Upper lobe of left lung (tissue), 6 donors: ENCODE results near the gene KCTD1. TPM values are rescaled to one million over a fixed set of nuclear protein-coding genes. Genes with fewer than 3 reads are reported as not detected.

Experiments
- ATAC-seq, 2 donors: fragments of 200-7000 bp; cut with Tn5 transposase; one replicate each; pipeline ENCODE4 v1.9.1; 2022; ENCODE audit warnings: mild to moderate bottlenecking in 2 of 2, moderate library complexity in 2 of 2; ENCODE audit not compliant: low FRiP score in 2 of 2
- DNase-seq, 2 donors: peaks; one replicate each; pipeline ENCODE4 v3.0.0-alpha.2; 2019 to 2020
- H3K27ac ChIP-seq, 4 donors: fragments of 200-600 bp; sonication (generic); one replicate each; pipeline ENCODE4 v1.5.1; 2016 to 2019
- H3K27me3 ChIP-seq, 4 donors: fragments of 200-600 bp; sonication (generic); one replicate each; pipeline ENCODE4 v1.5.1; 2017 to 2019
- H3K36me3 ChIP-seq, 4 donors: fragments of 200-600 bp; sonication (generic); one replicate each; pipeline ENCODE4 v1.5.1; 2016 to 2019
- H3K4me1 ChIP-seq, 4 donors: fragments of 200-600 bp; sonication (generic); one replicate each; pipeline ENCODE4 v1.5.1; 2018 to 2019
- H3K4me3 ChIP-seq, 4 donors: fragments of 200-600 bp; sonication (generic); one replicate each; pipeline ENCODE4 v1.5.1; 2017 to 2019; ENCODE audit warnings: mild to moderate bottlenecking in 2 of 4, moderate library complexity in 1 of 4
- H3K9me3 ChIP-seq, 4 donors: fragments of 200-600 bp; sonication (generic); one replicate each; pipeline ENCODE4 v1.5.1; 2018 to 2019
- CTCF ChIP-seq, 6 experiments: fragments of 450-650 bp in 4 of 6; fragments of 200-600 bp in 2 of 6; sonication (generic) in 2 of 6; IDR thresholded peaks; one replicate each; pipeline ENCODE4 v1.5.1; 2016 to 2019; ENCODE audit warnings: antibody characterized with exemption in 6 of 6
- EP300 ChIP-seq, 4 donors: sonication (generic); formaldehyde crosslinking; IDR thresholded peaks; one replicate each; pipeline ENCODE4 v1.5.1; 2017; ENCODE audit warnings: antibody characterized with exemption in 4 of 4, control low read depth in 2 of 4
- POLR2A ChIP-seq, 4 donors: fragments of 450-650 bp; IDR thresholded peaks; one replicate each; pipeline ENCODE4 v1.5.1; 2016 to 2017; ENCODE audit warnings: antibody characterized with exemption in 4 of 4, mild to moderate bottlenecking in 2 of 4
- POLR2AphosphoS5 ChIP-seq, 2 donors: sonication (generic); formaldehyde crosslinking; IDR thresholded peaks; one replicate each; pipeline ENCODE4 v1.5.1; 2017; ENCODE audit warnings: antibody characterized with exemption in 2 of 2
- WGBS, 2 donors: methylation state at CpG; one replicate each; pipeline ENCODE4 v1.1.5; 2017 to 2018; 5-methylcytosine and 5-hydroxymethylcytosine counted together
- total RNA-seq, 6 donors: library from RNA; depleted of rRNA in 4 of 6; stranded (reverse); fragments of >200 nt in 4 of 6; gene quantifications; one replicate each; pipeline versions ENCODE4 v1.1.0 to v1.2.1, GENCODE V29; 2016 to 2021
- donor health status: DM: no; HTN: no; CAD: no; lungs with moderate emphysema.
- donor health status: DM: no; HTN: yes; CAD: no; lungs with severe emphysema.

Gene KCTD1
- total RNA-seq, 6 donors from 2014 or later = 5.8 to 22.3 (median 14.1) TPM

DNA sequence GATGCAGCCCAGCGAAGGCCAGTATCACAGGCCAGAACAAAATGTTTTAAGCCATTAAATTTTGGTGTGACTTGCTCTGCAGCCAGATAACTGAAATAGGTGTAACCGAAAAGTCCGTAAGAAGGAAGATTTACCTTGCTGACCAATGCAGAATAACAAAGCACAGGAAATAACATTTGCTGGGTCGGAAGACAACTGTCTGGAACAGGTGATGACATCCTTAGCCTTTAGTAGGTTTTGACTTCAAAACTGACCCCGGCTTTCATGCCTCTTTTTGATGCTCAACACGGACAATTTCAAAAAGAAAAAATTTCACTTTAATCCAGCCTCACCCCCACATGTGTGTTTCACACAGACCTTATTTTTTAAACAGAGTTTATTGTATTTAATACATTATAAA, 93.7 kb downstream of the KCTD1 start:
- 90 to 92% methylated on average over 6 of the region's 6 CpGs for WGBS, 2 donors
- no peak for DNase-seq
- Histone ChIP-seq H3K4me1 (peaks cover 0 to 4% (median 0%) of the 10 kb centered on the region in 4 donors), H3K27ac (no peak overlapping the region), H3K27me3 (no peaks in the 10 kb centered on the region), H3K36me3 (peaks cover 0 to 6% (median 3%) of the 10 kb centered on the region in 4 donors), H3K4me3 (no peak overlapping the region), H3K9me3 (no peaks in the 10 kb centered on the region)
- no peak for ATAC-seq
- no peak for TF ChIP-seq POLR2A (IDR thresholded peaks at IDR 0.05)
- TF ChIP-seq EP300 (IDR thresholded peaks at IDR 0.05) = no peak
- TF ChIP-seq CTCF (IDR thresholded peaks at IDR 0.05) = no peak
- TF ChIP-seq POLR2AphosphoS5 (IDR thresholded peaks at IDR 0.05) = no peak

- DNase-seq (no peak), ATAC-seq (no peak)
- no peak overlapping the region for H3K27ac ChIP-seq
- no peak for TF ChIP-seq EP300 (IDR thresholded peaks at IDR 0.05)
- TF ChIP-seq POLR2A (IDR thresholded peaks at IDR 0.05) = no peak
- no peak for TF ChIP-seq POLR2AphosphoS5 (IDR thresholded peaks at IDR 0.05)
- TF ChIP-seq CTCF (IDR thresholded peaks at IDR 0.05) = no peak
- WGBS, 2 donors = 90 to 100% methylated on average over 2 to 3 of the region's 3 CpGs
- H3K27me3 ChIP-seq = no peaks in the 10 kb centered on the region
- peaks cover 0 to 6% (median 3%) of the 10 kb centered on the region in 4 donors for H3K36me3 ChIP-seq
- no peak overlapping the region for H3K4me3 ChIP-seq
- H3K9me3 ChIP-seq = no peaks in the 10 kb centered on the region
- H3K4me1 ChIP-seq = peaks cover 0 to 4% (median 0%) of the 10 kb centered on the region in 4 donors
Observed at GRCh38 chr18:26454192-26454591, 94.2 kb downstream of the KCTD1 start.

- Histone ChIP-seq H3K4me1 (no peaks in the 10 kb centered on the region), H3K36me3 (peaks cover 0 to 6% (median 3%) of the 10 kb centered on the region in 4 donors), H3K4me3 (no peak overlapping the region), H3K9me3 (no peaks in the 10 kb centered on the region), H3K27ac (no peak overlapping the region), H3K27me3 (no peaks in the 10 kb centered on the region)
- ATAC-seq (no peak), DNase-seq (no peak)
- WGBS, 2 donors = 88 to 96% methylated on average over 4 of the region's 4 CpGs
- no peak for TF ChIP-seq POLR2AphosphoS5 (IDR thresholded peaks at IDR 0.05)
- TF ChIP-seq CTCF (IDR thresholded peaks at IDR 0.05) = no peak
- TF ChIP-seq POLR2A (IDR thresholded peaks at IDR 0.05) = no peak
- no peak for TF ChIP-seq EP300 (IDR thresholded peaks at IDR 0.05)
Observed at GRCh38 chr18:26453386-26453901, 94.9 kb downstream of the KCTD1 start.

GRCh38 chr18:26450989-26451682, 97.2 kb downstream of the KCTD1 start:
- Histone ChIP-seq H3K9me3 (no peaks in the 10 kb centered on the region), H3K4me3 (no peak overlapping the region), H3K27ac (no peak overlapping the region), H3K27me3 (no peaks in the 10 kb centered on the region), H3K4me1 (no peaks in the 10 kb centered on the region), H3K36me3 (peaks cover 0 to 6% (median 3%) of the 10 kb centered on the region in 4 donors)
- no peak for ATAC-seq
- DNase-seq = no peak
- TF ChIP-seq POLR2AphosphoS5 (IDR thresholded peaks at IDR 0.05) = no peak
- TF ChIP-seq POLR2A (IDR thresholded peaks at IDR 0.05) = no peak
- no peak for TF ChIP-seq EP300 (IDR thresholded peaks at IDR 0.05)
- TF ChIP-seq CTCF (IDR thresholded peaks at IDR 0.05) = no peak
- WGBS, 2 donors = 87% methylated on average over 8 of the region's 8 CpGs
